HUES48 (cell line): ENCODE results near the gene MICAL2.

Experiments
- H3K27ac ChIP-seq: one replicate; pipeline ENCODE4 v1.7.0; 2013; ENCODE audit warnings: low read depth, low read length, inconsistent platforms
- H3K27me3 ChIP-seq: 2 replicates; pipeline ENCODE4 v1.6.1; 2013; ENCODE audit warnings: mild to moderate bottlenecking, low read length; ENCODE audit not compliant: control insufficient read depth, insufficient read depth
- H3K36me3 ChIP-seq: 2 replicates; pipeline ENCODE4 v1.6.1; 2013; ENCODE audit warnings: low read length; ENCODE audit not compliant: control insufficient read depth, insufficient read depth
- H3K4me1 ChIP-seq: 2 replicates; pipeline ENCODE4 v1.6.1; 2013; ENCODE audit warnings: mild to moderate bottlenecking, low read length; ENCODE audit not compliant: control insufficient read depth, insufficient read depth
- H3K4me3 ChIP-seq: 2 replicates; pipeline ENCODE4 v1.5.1; 2013; ENCODE audit warnings: mild to moderate bottlenecking, low read depth, low read length
- H3K9ac ChIP-seq: 2 replicates; pipeline ENCODE4 v1.6.1; 2013; ENCODE audit warnings: mild to moderate bottlenecking, low read depth, low read length, moderate library complexity
- H3K9me3 ChIP-seq: 2 replicates; pipeline ENCODE4 v1.6.1; 2013; ENCODE audit warnings: low read length; ENCODE audit not compliant: control insufficient read depth, insufficient read depth

MICAL2 gene

GRCh38 chr11:12149672-12150225 is 39.4 kb downstream of the MICAL2 start:
- H3K27me3 ChIP-seq: no peaks in the 10 kb centered on the region
- no peak overlapping the region for H3K27ac ChIP-seq
- no peak overlapping the region for H3K4me3 ChIP-seq
- H3K4me1 ChIP-seq: no peaks in the 10 kb centered on the region
- H3K9ac ChIP-seq: no peak overlapping the region
- no peaks in the 10 kb centered on the region for H3K9me3 ChIP-seq
- H3K36me3 ChIP-seq: no peaks in the 10 kb centered on the region

- H3K9ac ChIP-seq: no peak overlapping the region
- H3K27me3 ChIP-seq: no peaks in the 10 kb centered on the region
- no peak overlapping the region for H3K27ac ChIP-seq
- no peak overlapping the region for H3K4me3 ChIP-seq
- no peaks in the 10 kb centered on the region for H3K36me3 ChIP-seq
- H3K4me1 ChIP-seq: no peaks in the 10 kb centered on the region
- no peaks in the 10 kb centered on the region for H3K9me3 ChIP-seq
Observed at GRCh38 chr11:12150831-12151382, 40.5 kb downstream of the MICAL2 start.

GRCh38 chr11:12152321-12152720 is 41.9 kb downstream of the MICAL2 start:
- Histone ChIP-seq H3K36me3 (no peaks in the 10 kb centered on the region), H3K9me3 (no peaks in the 10 kb centered on the region), H3K4me3 (no peak overlapping the region), H3K27ac (no peak overlapping the region), H3K27me3 (no peaks in the 10 kb centered on the region), H3K9ac (no peak overlapping the region), H3K4me1 (no peaks in the 10 kb centered on the region)

DNA sequence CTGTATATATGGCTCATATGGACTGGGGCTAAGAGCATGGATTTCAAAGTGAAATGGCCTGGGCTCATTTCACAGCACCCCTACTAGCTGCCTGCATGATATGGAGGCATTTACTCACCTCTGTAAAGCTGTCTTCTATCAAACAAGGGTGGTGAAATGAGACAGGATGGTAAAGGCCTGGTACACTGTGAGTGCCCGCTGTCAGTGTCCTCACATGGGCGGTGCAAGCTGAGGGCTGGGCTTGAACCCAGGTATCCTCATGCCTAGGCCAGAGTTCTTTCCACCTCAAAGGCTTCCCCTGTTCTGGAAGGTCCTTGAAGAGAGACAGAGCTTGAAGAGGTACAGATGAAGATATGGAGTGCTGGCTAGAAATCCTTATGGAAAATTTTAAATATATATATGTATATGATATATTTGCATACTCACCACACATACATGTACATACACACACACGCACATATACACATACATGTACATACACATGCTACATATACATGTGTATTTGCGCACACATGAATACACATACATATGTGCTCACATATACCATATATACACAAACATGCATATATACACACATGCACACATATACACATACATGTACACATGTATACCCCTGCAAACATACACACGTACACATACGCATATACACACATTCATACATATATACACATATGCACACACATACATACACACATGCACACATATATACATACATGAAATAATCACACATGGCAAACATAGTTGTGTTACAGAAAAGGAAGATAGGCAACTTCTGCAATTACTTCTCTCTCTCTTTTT is 44.7 kb downstream of the MICAL2 start:
- H3K4me1 ChIP-seq: no peaks in the 10 kb centered on the region
- no peaks in the 10 kb centered on the region for H3K36me3 ChIP-seq
- no peak overlapping the region for H3K4me3 ChIP-seq
- H3K9me3 ChIP-seq: no peaks in the 10 kb centered on the region
- no peaks in the 10 kb centered on the region for H3K27me3 ChIP-seq
- H3K27ac ChIP-seq: no peak overlapping the region
- H3K9ac ChIP-seq: no peak overlapping the region

DNA sequence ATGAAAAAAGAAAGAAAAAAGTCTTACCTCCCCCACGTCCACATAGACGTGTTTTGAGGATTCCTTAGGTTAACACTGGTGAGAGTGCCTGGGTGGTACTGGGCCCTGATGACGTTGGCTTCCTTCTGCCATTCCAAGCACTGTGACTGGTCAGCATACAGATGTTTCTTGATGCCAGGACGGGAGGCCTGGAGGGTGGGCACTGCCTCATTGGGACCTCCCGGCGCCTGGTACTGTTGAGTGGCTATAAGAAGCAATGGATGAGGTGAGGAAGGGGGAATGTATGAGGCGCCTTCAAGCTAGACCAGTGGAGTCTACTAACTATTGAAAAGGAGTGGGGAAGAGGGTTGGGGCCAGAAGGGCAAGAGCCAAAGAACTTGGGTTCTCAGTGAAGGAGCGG is 45.3 kb downstream of the MICAL2 start:
- no peak overlapping the region for H3K9ac ChIP-seq
- H3K27ac ChIP-seq: no peak overlapping the region
- H3K9me3 ChIP-seq: no peaks in the 10 kb centered on the region
- H3K36me3 ChIP-seq: no peaks in the 10 kb centered on the region
- H3K4me3 ChIP-seq: no peak overlapping the region
- H3K4me1 ChIP-seq: no peaks in the 10 kb centered on the region
- no peaks in the 10 kb centered on the region for H3K27me3 ChIP-seq

GRCh38 chr11:12156301-12157140 is 46.1 kb downstream of the MICAL2 start:
- no peaks in the 10 kb centered on the region for H3K9me3 ChIP-seq
- no peaks in the 10 kb centered on the region for H3K36me3 ChIP-seq
- no peak overlapping the region for H3K4me3 ChIP-seq
- H3K27ac ChIP-seq: no peak overlapping the region
- H3K27me3 ChIP-seq: no peaks in the 10 kb centered on the region
- no peaks in the 10 kb centered on the region for H3K4me1 ChIP-seq
- no peak overlapping the region for H3K9ac ChIP-seq

- no peaks in the 10 kb centered on the region for H3K4me1 ChIP-seq
- H3K27ac ChIP-seq: no peak overlapping the region
- H3K9ac ChIP-seq: no peak overlapping the region
- H3K4me3 ChIP-seq: no peak overlapping the region
- no peaks in the 10 kb centered on the region for H3K36me3 ChIP-seq
- no peaks in the 10 kb centered on the region for H3K9me3 ChIP-seq
- H3K27me3 ChIP-seq: no peaks in the 10 kb centered on the region
Observed at GRCh38 chr11:12157241-12157661, 46.9 kb downstream of the MICAL2 start.

DNA sequence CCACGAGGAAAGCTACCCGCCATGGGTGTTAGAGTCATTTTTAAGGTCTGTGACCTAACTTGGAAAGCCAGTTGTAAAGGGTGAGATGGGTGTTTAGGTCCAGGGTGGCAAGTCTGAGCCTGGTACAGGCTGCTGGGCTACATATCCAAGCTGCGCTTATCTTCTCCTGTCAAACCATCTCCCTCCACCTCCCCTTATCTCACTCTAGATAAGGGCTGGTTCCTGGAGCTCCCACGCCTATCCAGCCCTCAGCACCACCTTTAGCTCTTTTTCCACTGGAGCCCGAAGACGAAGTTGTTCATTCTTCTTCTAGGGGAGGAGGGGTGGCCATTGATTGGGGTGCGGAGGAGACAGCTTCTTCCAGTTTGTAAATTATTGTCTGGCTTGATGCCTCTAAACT is 48.5 kb downstream of the MICAL2 start:
- no peak overlapping the region for H3K9ac ChIP-seq
- no peaks in the 10 kb centered on the region for H3K27me3 ChIP-seq
- H3K4me1 ChIP-seq: no peaks in the 10 kb centered on the region; the same call in 1 of the 2 replicates
- no peaks in the 10 kb centered on the region for H3K9me3 ChIP-seq
- no peaks in the 10 kb centered on the region for H3K36me3 ChIP-seq
- no peak overlapping the region for H3K4me3 ChIP-seq
- no peak overlapping the region for H3K27ac ChIP-seq

- Histone ChIP-seq H3K9me3 (no peaks in the 10 kb centered on the region), H3K27ac (no peak overlapping the region), H3K9ac (no peak overlapping the region), H3K4me3 (no peak overlapping the region), H3K27me3 (no peaks in the 10 kb centered on the region), H3K4me1 (peaks cover 2% of the 10 kb centered on the region; the same call in 1 of the 2 replicates), H3K36me3 (no peaks in the 10 kb centered on the region)
Observed at GRCh38 chr11:12159351-12160099, 49.1 kb downstream of the MICAL2 start.

DNA sequence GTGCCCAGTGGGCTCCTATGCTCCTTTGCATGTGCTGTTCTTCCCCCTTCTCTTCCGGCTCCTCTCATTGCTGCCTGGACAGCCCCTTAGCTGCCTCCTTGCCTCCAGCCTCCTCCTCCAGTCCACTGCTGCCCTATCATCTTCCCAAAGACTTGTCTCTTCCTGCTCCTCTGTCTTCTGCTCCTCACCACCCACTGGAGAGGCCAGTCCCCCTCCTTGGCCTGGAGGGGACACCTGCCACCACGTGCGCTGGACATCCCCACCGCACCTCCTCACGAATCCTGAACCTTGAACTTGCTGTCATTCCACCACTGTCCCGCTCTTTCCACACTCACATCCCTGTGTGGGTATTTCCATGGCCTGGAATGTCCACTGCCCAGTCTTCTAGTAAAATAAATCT is 49.8 kb downstream of the MICAL2 start:
- Histone ChIP-seq H3K36me3 (no peaks in the 10 kb centered on the region), H3K27me3 (no peaks in the 10 kb centered on the region), H3K4me1 (peaks cover 2% of the 10 kb centered on the region; the same call in 1 of the 2 replicates), H3K4me3 (no peak overlapping the region), H3K9ac (no peak overlapping the region), H3K9me3 (no peaks in the 10 kb centered on the region), H3K27ac (no peak overlapping the region)
